ENCODE data around the gene MYMK.

Gene MYMK

GRCh38 chr9:133533857-133534256 is 9.1 kb upstream of the MYMK start:
- no peak for DNase-seq

GRCh38 chr9:133532937-133533668 is 8.3 kb upstream of the MYMK start:
- peak; percentile 66 for DNase-seq

- DNase-seq, result no peak
Measured at GRCh38 chr9:133531293-133531692, 6.5 kb upstream of the MYMK start.

GRCh38 chr9:133529874-133530273 is 5.1 kb upstream of the MYMK start:
- DNase-seq, result no peak

GRCh38 chr9:133529457-133529856 is 4.7 kb upstream of the MYMK start:
- no peak for DNase-seq

- DNase-seq, result peak; percentile 19
Measured at GRCh38 chr9:133528876-133529241, 4.1 kb upstream of the MYMK start.

GRCh38 chr9:133528001-133528875 is 3.5 kb upstream of the MYMK start:
- DNase-seq, result no peak

- no peak for DNase-seq
Measured at GRCh38 chr9:133527444-133527920, 2.7 kb upstream of the MYMK start.

- no peak for DNase-seq
Measured at GRCh38 chr9:133526721-133527321, 2.1 kb upstream of the MYMK start.

- no peak for DNase-seq
Measured at GRCh38 chr9:133525677-133526076, 918 bp upstream of the MYMK start.

GRCh38 chr9:133524146-133524545 is 613 bp downstream of the MYMK start:
- DNase-seq, result no peak

- no peak for DNase-seq
Measured at GRCh38 chr9:133523106-133523505, 1.7 kb downstream of the MYMK start.

- DNase-seq, result no peak
Measured at GRCh38 chr9:133522073-133522910, 2.5 kb downstream of the MYMK start.

GRCh38 chr9:133521122-133522072 is 3.4 kb downstream of the MYMK start:
- no peak for DNase-seq

- no peak for DNase-seq
Measured at GRCh38 chr9:133520121-133520835, 4.5 kb downstream of the MYMK start.

GRCh38 chr9:133519693-133520092 is 5.1 kb downstream of the MYMK start:
- no peak for DNase-seq

GRCh38 chr9:133518706-133519449 is 5.9 kb downstream of the MYMK start:
- no peak for DNase-seq

- no peak for DNase-seq
Measured at GRCh38 chr9:133518200-133518599, 6.6 kb downstream of the MYMK start.

- DNase-seq, result no peak
Measured at GRCh38 chr9:133517711-133518110, 7.0 kb downstream of the MYMK start.

- DNase-seq, result no peak
Measured at GRCh38 chr9:133516961-133517350, 7.8 kb downstream of the MYMK start.
